ENCODE data around the gene LAMA2.

Gene LAMA2

GRCh38 chr6:129269076-129269475 is 386.1 kb downstream of the LAMA2 start:
- TF ChIP-seq CTCF (IDR thresholded peaks at IDR 0.05; ENCODE audit: extremely low read depth, insufficient read depth, missing control alignments) = no peak
- DNase-seq (ENCODE audit: low spot score) = no peak

GRCh38 chr6:129269891-129270290 is 387.0 kb downstream of the LAMA2 start:
- TF ChIP-seq CTCF (IDR thresholded peaks at IDR 0.05; ENCODE audit: extremely low read depth, insufficient read depth, missing control alignments) = no peak
- DNase-seq (ENCODE audit: low spot score) = no peak
- in situ Hi-C loops (cut with MboI; ENCODE audit: low pct_unique_long_range_greater_than_20kb, low sequenced_read_pairs, unreplicated experiment) = no loop called here

More at GRCh38 chr6:129269076-129269475, 386.1 kb downstream of the LAMA2 start:
- in situ Hi-C loops (cut with MboI; ENCODE audit: low pct_unique_long_range_greater_than_20kb, low sequenced_read_pairs, unreplicated experiment) = no loop called here

GRCh38 chr6:129270450-129270849 is 387.5 kb downstream of the LAMA2 start:
- in situ Hi-C loops (cut with MboI; ENCODE audit: low pct_unique_long_range_greater_than_20kb, low sequenced_read_pairs, unreplicated experiment) = no loop called here
- no peak for TF ChIP-seq CTCF (IDR thresholded peaks at IDR 0.05; ENCODE audit: extremely low read depth, insufficient read depth, missing control alignments)
- no peak for DNase-seq (ENCODE audit: low spot score)

- in situ Hi-C loops (cut with MboI; ENCODE audit: low pct_unique_long_range_greater_than_20kb, low sequenced_read_pairs, unreplicated experiment) = no loop called here
- no peak for TF ChIP-seq CTCF (IDR thresholded peaks at IDR 0.05; ENCODE audit: extremely low read depth, insufficient read depth, missing control alignments)
- DNase-seq (ENCODE audit: low spot score) = no peak
These were observed 390.2 kb downstream of the LAMA2 start for GRCh38 chr6:129273161-129273560.

GRCh38 chr6:129276461-129276860 is 393.5 kb downstream of the LAMA2 start:
- no peak for DNase-seq (ENCODE audit: low spot score)
- in situ Hi-C loops (cut with MboI; ENCODE audit: low pct_unique_long_range_greater_than_20kb, low sequenced_read_pairs, unreplicated experiment) = no loop called here

GRCh38 chr6:129276986-129277385 is 394.0 kb downstream of the LAMA2 start:
- in situ Hi-C loops (cut with MboI; ENCODE audit: low pct_unique_long_range_greater_than_20kb, low sequenced_read_pairs, unreplicated experiment) = no loop called here
- TF ChIP-seq CTCF (IDR thresholded peaks at IDR 0.05; ENCODE audit: extremely low read depth, insufficient read depth, missing control alignments) = no peak
- DNase-seq (ENCODE audit: low spot score) = no peak

More at GRCh38 chr6:129276461-129276860, 393.5 kb downstream of the LAMA2 start:
- TF ChIP-seq CTCF (IDR thresholded peaks at IDR 0.05; ENCODE audit: extremely low read depth, insufficient read depth, missing control alignments) = no peak
